HG03558 (cell line): ENCODE data around the gene KPNA2.

Experiments
- ATAC-seq: cut with Tn5 transposase; IDR thresholded peaks from one replicate; pipeline ENCODE4 v1.9.1; 2021; ENCODE audit warnings: moderate number of reproducible peaks; ENCODE audit not compliant: unreplicated experiment; ENCODE audit errors: extremely low read depth

KPNA2 gene

DNA sequence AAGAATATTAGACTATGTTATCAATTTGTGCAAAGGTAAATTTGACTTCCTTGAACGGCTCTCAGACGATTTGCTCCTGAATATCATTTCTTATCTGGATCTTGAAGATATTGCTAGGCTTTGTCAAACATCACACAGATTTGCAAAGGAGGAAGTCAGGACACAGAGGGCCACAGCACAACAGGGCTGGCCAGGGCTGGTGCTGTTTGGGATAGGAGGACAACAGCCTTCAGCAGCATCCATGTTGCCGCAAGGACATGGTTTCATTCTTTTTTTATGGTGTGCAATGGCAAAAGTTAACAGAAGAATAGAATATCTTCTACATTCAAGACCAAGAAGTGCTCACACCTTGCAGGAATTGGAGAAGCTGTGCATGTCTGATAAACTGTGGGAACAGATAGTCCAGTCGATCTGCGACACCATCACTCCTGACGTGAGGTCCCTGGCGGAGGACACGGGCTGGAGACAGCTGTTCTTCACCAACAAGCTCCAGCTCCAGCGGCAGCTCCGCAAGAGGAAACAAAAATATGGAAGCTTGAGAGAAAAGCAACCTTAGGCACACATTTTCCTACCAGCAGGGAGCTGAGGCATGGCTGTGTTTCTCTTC lies 59.8 kb downstream of the KPNA2 start:
- no peak for ATAC-seq

GRCh38 chr17:68096111-68096510 lies 60.6 kb downstream of the KPNA2 start:
- no peak for ATAC-seq
